Measurements from ENCODE around the gene FXYD6. TPM values are rescaled to one million over a fixed set of nuclear protein-coding genes. Genes with fewer than 3 reads are reported as not detected.
"Not testable (repeated sequence)": the region's sequence is repeated elsewhere in the genome, so short reads cannot be mapped to it uniquely, and the experiment has no call there.

Gene FXYD6
- total RNA-seq, 2 experiments from 2014 or later: not detected

DNA sequence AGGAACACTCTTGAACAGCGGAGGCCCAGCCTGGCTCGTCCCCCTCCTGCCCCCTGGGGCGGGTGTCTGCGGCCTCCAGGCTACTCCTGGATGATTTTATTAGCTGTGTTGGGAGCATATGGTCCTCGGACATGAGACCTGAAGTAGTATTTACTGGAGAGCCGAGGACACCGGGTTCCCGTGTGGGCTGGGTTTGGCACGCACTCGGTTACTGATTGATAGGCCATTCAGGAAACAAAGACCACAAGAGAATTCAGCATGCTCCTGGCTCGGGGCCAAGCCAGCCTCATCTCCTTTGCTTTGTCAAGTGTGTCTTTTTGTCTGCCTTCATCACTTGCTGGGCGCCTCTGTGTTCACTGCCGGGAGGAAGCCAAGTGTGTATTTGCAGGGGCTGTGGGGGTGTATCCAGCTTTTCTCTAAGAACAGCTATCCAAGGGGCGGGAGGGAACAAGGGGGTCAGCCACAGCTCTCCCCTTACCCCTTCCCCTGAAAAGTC lies 61.6 kb downstream of the FXYD6 start:
- intact Hi-C loops (cut with micrococcal nuclease; ENCODE audit: unreplicated experiment): loop anchor here (10.0 kb wide), 2 partner anchors 130 to 360 kb away; partner anchors contain the start of gene SCN2B
- no peaks in the 10 kb centered on the region for H3K79me2 ChIP-seq (ENCODE audit: insufficient read depth, low read depth, low read length)
- BruUV-seq (replicated peaks): no TSS peak
- H3K4me3 ChIP-seq (ENCODE audit: low read depth, low read length, poor library complexity, severe bottlenecking): peak overlapping the region; percentile 26
- no peaks in the 10 kb centered on the region for H3K36me3 ChIP-seq (ENCODE audit: insufficient read depth, low read length)
- H3K9me2 ChIP-seq (ENCODE audit: insufficient read depth, low read length): no peaks in the 10 kb centered on the region
- no peak overlapping the region for H3K27ac ChIP-seq (ENCODE audit: low read depth, low read length, poor library complexity, severe bottlenecking)
- no peaks in the 10 kb centered on the region for H3K9me3 ChIP-seq (ENCODE audit: low read length)
- no peak overlapping the region for H2AFZ ChIP-seq (ENCODE audit: low read length)
- H4K20me1 ChIP-seq (ENCODE audit: insufficient read depth, low read length): no peaks in the 10 kb centered on the region; the same call in 1 of the 2 replicates
- ChIA-PET CTCF (ENCODE audit: unreplicated experiment) (interaction anchor here (0.8 to 1.2 kb wide), 3 partner anchors 9 to 136 kb away, joined by 3 to 4 read pairs (median 3); no protein-coding TSS in a partner anchor), POLR2A (interaction anchor here (1.3 kb wide), 1 partner anchor 10 kb away, joined by 3 read pairs; the partner anchor contains the start of gene FXYD2)
- H3K4me1 ChIP-seq (ENCODE audit: insufficient read depth, low read length, poor library complexity, severe bottlenecking): peaks cover 16% of the 10 kb centered on the region
- H3K4me2 ChIP-seq (ENCODE audit: low read length): peak overlapping the region; percentile 63
- peak; percentile 62 for DNase-seq (ENCODE audit: low spot score)
- TF ChIP-seq, protein P1, sequence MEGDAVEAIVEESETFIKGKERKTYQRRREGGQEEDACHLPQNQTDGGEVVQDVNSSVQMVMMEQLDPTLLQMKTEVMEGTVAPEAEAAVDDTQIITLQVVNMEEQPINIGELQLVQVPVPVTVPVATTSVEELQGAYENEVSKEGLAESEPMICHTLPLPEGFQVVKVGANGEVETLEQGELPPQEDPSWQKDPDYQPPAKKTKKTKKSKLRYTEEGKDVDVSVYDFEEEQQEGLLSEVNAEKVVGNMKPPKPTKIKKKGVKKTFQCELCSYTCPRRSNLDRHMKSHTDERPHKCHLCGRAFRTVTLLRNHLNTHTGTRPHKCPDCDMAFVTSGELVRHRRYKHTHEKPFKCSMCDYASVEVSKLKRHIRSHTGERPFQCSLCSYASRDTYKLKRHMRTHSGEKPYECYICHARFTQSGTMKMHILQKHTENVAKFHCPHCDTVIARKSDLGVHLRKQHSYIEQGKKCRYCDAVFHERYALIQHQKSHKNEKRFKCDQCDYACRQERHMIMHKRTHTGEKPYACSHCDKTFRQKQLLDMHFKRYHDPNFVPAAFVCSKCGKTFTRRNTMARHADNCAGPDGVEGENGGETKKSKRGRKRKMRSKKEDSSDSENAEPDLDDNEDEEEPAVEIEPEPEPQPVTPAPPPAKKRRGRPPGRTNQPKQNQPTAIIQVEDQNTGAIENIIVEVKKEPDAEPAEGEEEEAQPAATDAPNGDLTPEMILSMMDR (conservative IDR thresholded peaks at IDR 0.05; ENCODE audit: low read length): no peak
- TF ChIP-seq EZH2phosphoT487 (IDR thresholded peaks at IDR 0.05; ENCODE audit: borderline replicate concordance, low read depth, low read length): no peak

DNA sequence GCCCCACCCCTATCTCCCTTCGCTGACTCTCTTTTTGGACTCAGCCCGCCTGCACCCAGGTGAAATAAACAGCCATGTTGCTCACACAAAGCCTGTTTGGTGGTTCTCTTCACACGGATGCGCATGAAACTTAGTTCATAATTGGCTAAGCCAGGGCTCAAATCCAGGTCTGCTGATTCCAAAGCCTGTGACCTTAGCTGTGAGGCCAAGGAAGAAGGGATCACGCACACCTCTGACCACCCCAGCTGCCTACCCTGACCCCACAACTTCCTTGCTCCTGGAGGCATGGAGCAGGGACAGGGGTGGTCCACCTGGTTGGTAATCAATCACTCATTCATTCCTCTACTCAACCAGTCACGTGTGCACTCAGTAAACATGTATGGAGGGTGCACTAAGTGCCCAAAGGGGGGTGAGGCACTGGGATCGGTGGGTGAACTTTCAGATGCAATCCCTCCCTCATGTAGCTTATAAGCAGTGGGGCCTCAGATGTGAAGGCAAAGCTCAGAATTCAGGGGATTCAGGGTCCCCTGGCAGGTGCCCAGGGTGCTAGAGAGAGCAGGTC lies 62.2 kb downstream of the FXYD6 start:
- Histone ChIP-seq H3K27ac (ENCODE audit: low read depth, low read length, poor library complexity, severe bottlenecking) (no peak overlapping the region), H2AFZ (ENCODE audit: low read length) (no peak overlapping the region), H4K20me1 (ENCODE audit: insufficient read depth, low read length) (no peaks in the 10 kb centered on the region; the same call in 1 of the 2 replicates), H3K9me3 (ENCODE audit: low read length) (no peaks in the 10 kb centered on the region), H3K4me2 (ENCODE audit: low read length) (no peak overlapping the region), H3K4me3 (ENCODE audit: low read depth, low read length, poor library complexity, severe bottlenecking) (no peak overlapping the region), H3K4me1 (ENCODE audit: insufficient read depth, low read length, poor library complexity, severe bottlenecking) (peaks cover 16% of the 10 kb centered on the region), H3K79me2 (ENCODE audit: insufficient read depth, low read depth, low read length) (no peaks in the 10 kb centered on the region), H3K9me2 (ENCODE audit: insufficient read depth, low read length) (no peaks in the 10 kb centered on the region), H3K36me3 (ENCODE audit: insufficient read depth, low read length) (no peaks in the 10 kb centered on the region)
- CTCF ChIA-PET (ENCODE audit: unreplicated experiment): no interaction called here
- intact Hi-C loops (cut with micrococcal nuclease; ENCODE audit: unreplicated experiment): loop anchor here (10.0 kb wide), 2 partner anchors 131 to 361 kb away; partner anchors contain the start of gene SCN2B
- POLR2A ChIA-PET: no interaction called here
- no peak for DNase-seq (ENCODE audit: low spot score)
- BruUV-seq (replicated peaks): no TSS peak
- TF ChIP-seq, protein P1 (conservative IDR thresholded peaks at IDR 0.05; ENCODE audit: low read length): no peak
- TF ChIP-seq EZH2phosphoT487 (IDR thresholded peaks at IDR 0.05; ENCODE audit: borderline replicate concordance, low read depth, low read length): no peak

DNA sequence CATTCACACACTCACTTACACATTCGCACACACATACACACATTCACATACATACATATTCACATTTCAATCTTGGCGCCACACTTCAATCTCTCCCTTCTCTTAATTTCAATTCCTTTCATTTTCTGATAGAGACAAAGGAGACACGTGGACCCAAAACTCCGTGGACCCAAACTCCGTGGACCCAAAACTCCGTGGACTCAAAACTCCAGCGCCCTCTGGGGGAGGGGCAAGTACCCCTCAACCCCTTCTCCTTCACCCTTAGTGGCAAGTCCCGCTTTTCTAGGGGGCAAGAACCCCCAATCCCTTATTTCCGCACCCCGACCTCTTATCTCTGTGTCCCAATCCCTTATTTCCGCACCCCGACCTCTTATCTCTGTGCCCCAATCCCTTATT lies 66.4 kb downstream of the FXYD6 start:
- H3K36me3 ChIP-seq (ENCODE audit: insufficient read depth, low read length); H3K79me2 ChIP-seq (ENCODE audit: insufficient read depth, low read depth, low read length); BruUV-seq (replicated peaks); H4K20me1 ChIP-seq (ENCODE audit: insufficient read depth, low read length); H3K9me2 ChIP-seq (ENCODE audit: insufficient read depth, low read length); POLR2A ChIA-PET; H3K4me3 ChIP-seq (ENCODE audit: low read depth, low read length, poor library complexity, severe bottlenecking); H3K4me2 ChIP-seq (ENCODE audit: low read length); CTCF ChIA-PET (ENCODE audit: unreplicated experiment); DNase-seq (ENCODE audit: low spot score); H3K4me1 ChIP-seq (ENCODE audit: insufficient read depth, low read length, poor library complexity, severe bottlenecking); H3K27ac ChIP-seq (ENCODE audit: low read depth, low read length, poor library complexity, severe bottlenecking); H2AFZ ChIP-seq (ENCODE audit: low read length); H3K9me3 ChIP-seq (ENCODE audit: low read length): not testable (repeated sequence)
- intact Hi-C loops (cut with micrococcal nuclease; ENCODE audit: unreplicated experiment): loop anchor here (10.0 kb wide), 2 partner anchors 135 to 365 kb away; partner anchors contain the start of gene SCN2B

Data from OCI-LY7 (cell line).